ENCODE data around the gene SLC25A6.
"Not testable (repeated sequence)": the region's sequence is repeated elsewhere in the genome, so short reads cannot be mapped to it uniquely, and the experiment has no call there.

Gene SLC25A6

DNA sequence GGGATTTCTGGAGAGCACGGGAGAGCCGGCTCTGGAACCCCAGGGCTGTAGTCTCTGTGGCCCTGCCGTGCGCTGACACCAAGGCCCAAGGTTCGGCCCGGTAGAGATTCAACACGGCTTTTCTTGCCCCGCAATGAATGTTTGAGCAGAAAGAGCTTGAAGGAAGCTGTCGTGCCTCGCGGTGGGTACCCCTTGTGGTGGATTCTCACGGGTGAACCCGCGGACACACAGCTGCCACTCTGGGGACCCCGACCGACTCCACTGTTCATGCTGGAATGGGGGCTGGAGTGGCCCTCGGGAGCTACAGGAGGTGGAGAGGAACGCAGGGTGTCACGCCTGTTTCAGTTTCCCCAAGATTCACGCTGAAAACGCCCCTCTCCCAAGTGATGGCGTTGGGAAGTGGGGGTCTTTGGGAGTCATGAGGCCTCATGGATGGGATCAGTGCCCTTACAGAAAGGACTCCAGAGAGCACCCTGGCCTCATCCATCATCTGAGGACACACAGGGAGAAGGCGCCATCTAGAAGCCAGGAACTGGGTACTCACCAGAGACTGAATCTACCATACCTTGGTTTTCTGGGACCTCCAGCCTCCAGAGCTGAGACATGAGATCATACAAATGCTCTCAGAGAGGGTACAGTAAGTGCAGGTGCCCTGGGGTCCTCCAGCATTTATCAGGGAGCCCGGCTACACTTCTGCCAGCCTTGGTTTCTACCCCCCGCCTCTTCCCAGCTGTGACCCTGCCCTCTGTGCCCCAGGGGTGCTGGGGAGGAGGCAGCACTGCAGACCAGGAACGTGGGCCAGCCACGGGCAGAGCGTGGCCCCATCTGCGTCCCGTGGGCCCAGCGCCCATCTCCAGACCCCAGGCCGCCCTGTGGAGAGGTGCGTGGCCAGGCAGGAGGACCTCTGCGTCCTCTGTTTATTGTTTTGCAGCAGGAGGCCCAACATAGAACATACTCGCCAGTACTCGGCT, 6.4 kb downstream of the SLC25A6 start:
- Histone ChIP-seq H3K4me3 (ENCODE audit: low read depth, low read length) (no peak overlapping the region), H3K27me3 (replicated peaks) (no peaks in the 10 kb centered on the region), H3K27ac (no peak overlapping the region), H3K36me3 (replicated peaks) (peaks cover 64% of the 10 kb centered on the region)
- TF ChIP-seq, protein P1, sequence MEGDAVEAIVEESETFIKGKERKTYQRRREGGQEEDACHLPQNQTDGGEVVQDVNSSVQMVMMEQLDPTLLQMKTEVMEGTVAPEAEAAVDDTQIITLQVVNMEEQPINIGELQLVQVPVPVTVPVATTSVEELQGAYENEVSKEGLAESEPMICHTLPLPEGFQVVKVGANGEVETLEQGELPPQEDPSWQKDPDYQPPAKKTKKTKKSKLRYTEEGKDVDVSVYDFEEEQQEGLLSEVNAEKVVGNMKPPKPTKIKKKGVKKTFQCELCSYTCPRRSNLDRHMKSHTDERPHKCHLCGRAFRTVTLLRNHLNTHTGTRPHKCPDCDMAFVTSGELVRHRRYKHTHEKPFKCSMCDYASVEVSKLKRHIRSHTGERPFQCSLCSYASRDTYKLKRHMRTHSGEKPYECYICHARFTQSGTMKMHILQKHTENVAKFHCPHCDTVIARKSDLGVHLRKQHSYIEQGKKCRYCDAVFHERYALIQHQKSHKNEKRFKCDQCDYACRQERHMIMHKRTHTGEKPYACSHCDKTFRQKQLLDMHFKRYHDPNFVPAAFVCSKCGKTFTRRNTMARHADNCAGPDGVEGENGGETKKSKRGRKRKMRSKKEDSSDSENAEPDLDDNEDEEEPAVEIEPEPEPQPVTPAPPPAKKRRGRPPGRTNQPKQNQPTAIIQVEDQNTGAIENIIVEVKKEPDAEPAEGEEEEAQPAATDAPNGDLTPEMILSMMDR (IDR thresholded peaks at IDR 0.05; ENCODE audit: low read depth, low read length, missing control alignments): no peak
- in situ Hi-C loops (cut with HindIII; ENCODE audit: low pct_ligation_motif_present, low sequenced_read_pairs): no loop called here
- no peak for DNase-seq

DNA sequence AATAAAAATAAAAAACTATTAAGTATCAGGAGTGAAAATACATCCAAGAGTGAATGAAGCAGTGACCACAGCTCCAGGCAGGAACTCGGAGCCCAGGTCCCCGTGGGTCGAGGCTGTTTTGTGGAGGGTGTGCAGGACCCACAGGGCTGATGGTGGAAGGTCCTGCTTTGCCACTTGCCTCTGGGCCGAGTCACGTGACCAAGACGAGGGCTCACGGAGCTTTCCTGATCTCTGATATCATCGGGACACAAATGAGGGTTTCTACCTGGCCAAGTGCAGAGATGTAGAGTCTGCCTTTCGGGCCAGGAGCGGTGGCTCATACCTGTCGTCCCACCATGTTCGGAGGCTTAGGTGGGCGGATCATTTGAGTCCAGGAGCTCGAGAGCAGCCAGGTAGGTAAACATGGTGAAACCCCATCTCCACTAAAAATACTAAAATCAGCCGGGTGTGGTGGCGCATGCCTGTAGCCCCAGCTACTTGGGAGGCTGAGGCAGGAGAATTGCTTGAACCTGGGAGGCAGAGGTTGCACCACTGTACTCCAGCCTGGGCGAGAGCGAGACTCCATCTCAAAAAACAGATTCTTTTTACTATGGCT, 7.2 kb downstream of the SLC25A6 start:
- TF ChIP-seq, protein P1 (IDR thresholded peaks at IDR 0.05; ENCODE audit: low read depth, low read length, missing control alignments): no peak

DNA sequence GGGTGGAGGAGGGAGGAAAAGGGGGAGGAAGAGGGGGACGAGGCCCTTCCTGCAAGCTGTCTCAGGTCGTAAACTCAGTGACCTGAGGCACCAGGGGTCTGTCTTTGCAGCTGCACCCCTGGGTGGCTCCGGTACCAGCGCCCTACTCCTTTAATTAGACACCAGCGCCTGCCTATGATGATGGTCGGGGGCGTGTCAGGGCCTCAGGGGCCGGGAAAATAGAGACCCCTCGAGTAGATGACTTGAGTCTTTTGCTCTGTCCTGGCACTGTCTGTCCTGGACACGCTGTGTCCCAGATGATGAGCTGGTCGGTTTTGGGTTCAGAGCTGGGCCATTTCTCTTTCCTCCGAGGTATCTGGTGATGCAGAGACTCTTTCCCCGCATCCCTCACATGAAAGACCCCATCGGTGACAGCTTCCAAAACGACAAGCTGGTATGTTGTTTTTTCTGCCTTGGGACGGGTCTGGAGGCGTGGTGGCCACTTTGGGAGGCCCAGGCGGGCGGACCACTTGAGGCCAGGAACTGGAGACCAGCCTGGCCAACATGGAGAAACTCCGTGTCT, 11.2 kb downstream of the SLC25A6 start:
- H3K27me3 ChIP-seq (replicated peaks): no peaks in the 10 kb centered on the region
- TF ChIP-seq, protein P1 (IDR thresholded peaks at IDR 0.05; ENCODE audit: low read depth, low read length, missing control alignments): no peak
- H3K27ac ChIP-seq: no peak overlapping the region
- H3K36me3 ChIP-seq (replicated peaks): peaks cover 18% of the 10 kb centered on the region
- no peak for DNase-seq
- H3K4me3 ChIP-seq (ENCODE audit: low read depth, low read length): no peak overlapping the region
- in situ Hi-C loops (cut with HindIII; ENCODE audit: low pct_ligation_motif_present, low sequenced_read_pairs): no loop called here

More for the DNA sequence above, 7.2 kb downstream of the SLC25A6 start:
- Histone ChIP-seq H3K4me3 (ENCODE audit: low read depth, low read length) (no peak overlapping the region), H3K36me3 (replicated peaks) (peaks cover 58% of the 10 kb centered on the region), H3K27ac (no peak overlapping the region), H3K27me3 (replicated peaks) (no peaks in the 10 kb centered on the region)
- in situ Hi-C loops (cut with HindIII; ENCODE audit: low pct_ligation_motif_present, low sequenced_read_pairs): no loop called here
- DNase-seq: no peak

DNA sequence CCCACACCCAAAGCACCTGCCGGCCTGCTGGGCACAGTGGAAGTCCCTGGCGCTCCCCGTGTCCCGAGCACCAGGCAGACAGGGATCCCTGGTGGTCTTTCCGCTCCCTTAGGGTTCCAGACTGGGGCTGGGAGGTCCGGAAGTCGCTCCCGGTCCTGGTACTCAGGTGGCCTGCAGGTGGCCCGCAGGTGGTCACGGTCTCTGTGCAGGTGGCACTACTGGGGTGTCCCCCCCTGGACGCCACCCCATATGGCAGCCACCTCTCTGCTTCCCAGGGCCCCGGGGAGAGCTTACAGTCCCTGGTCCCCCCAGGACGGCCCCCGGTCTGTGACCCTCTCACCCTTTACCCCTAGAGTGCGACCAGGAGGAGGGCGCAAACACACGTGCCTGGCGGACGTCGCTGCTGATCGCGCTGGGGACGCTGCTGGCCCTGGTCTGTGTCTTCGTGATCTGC, 13.6 kb downstream of the SLC25A6 start:
- TF ChIP-seq, protein P1 (IDR thresholded peaks at IDR 0.05; ENCODE audit: low read depth, low read length, missing control alignments): no peak
- no peak for DNase-seq
- Histone ChIP-seq H3K27me3 (replicated peaks) (no peaks in the 10 kb centered on the region), H3K27ac (no peak overlapping the region), H3K4me3 (ENCODE audit: low read depth, low read length) (no peak overlapping the region), H3K36me3 (replicated peaks) (no peaks in the 10 kb centered on the region)
- in situ Hi-C loops (cut with HindIII; ENCODE audit: low pct_ligation_motif_present, low sequenced_read_pairs): no loop called here

DNA sequence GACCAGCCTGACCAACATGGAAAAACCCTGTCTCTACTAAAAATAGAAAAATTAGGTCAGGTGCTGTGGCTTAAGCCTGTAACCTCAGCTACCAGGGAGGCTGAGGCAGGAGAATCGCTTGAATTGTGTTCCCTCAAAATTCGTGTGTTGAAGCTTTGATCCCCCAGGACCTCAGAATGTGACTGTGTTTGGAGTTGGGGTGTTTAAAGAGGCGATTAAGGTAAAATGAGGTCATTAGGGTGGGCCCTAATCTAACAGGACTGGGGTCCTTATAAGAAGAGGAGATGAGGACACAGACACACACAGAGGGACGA, 23.6 kb downstream of the SLC25A6 start:
- no peaks in the 10 kb centered on the region for H3K36me3 ChIP-seq (replicated peaks)
- H3K27ac ChIP-seq: no peak overlapping the region
- H3K27me3 ChIP-seq (replicated peaks): no peaks in the 10 kb centered on the region
- TF ChIP-seq, protein P1 (IDR thresholded peaks at IDR 0.05; ENCODE audit: low read depth, low read length, missing control alignments): no peak
- H3K4me3 ChIP-seq (ENCODE audit: low read depth, low read length): no peak overlapping the region
- in situ Hi-C loops (cut with HindIII; ENCODE audit: low pct_ligation_motif_present, low sequenced_read_pairs): no loop called here
- DNase-seq: no peak

DNA sequence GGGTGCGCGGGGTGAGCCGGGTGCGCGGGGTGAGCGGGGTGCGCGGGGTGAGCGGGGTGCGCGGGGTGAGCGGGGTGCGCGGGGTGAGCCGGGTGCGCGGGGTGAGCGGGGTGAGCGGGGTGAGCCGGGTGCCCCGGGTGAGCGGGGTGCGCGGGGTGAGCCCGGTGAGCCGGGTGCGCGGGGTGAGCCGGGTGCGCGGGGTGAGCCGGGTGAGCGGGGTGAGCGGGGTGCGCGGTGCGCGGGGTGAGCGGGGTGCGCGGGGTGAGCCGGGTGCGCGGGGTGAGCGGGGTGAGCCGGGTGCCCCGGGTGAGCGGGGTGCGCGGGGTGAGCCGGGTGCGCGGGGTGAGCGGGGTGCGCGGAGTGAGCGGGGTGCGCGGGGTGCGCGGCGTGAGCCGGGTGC, 25.6 kb downstream of the SLC25A6 start:
- in situ Hi-C loops (cut with HindIII; ENCODE audit: low pct_ligation_motif_present, low sequenced_read_pairs); H3K36me3 ChIP-seq (replicated peaks); H3K27me3 ChIP-seq (replicated peaks); DNase-seq; H3K27ac ChIP-seq; H3K4me3 ChIP-seq (ENCODE audit: low read depth, low read length): not testable (repeated sequence)
